GM12878 (cell line): ENCODE results near the gene FSD1L.

Source experiments
- CBX5 ChIP-seq: sonication (generic); IDR thresholded peaks from 2 replicates; pipeline ENCODE4 v1.6.1; 2016; ENCODE audit warnings: low read depth, moderate library complexity, mild to moderate bottlenecking, inconsistent platforms
- CREB1 ChIP-seq: IDR thresholded peaks from 2 replicates; pipeline ENCODE4 v1.6.1; 2012; ENCODE audit warnings: low read depth, mild to moderate bottlenecking, inconsistent platforms
- CTCF ChIP-seq, 3 experiments: IDR thresholded peaks in 2 of 3; conservative IDR thresholded peaks in 1 of 3; 2 replicates each; pipeline ENCODE4 v1.5.1; 2011; ENCODE audit warnings: low read depth in 3 of 3, low read length in 3 of 3, mild to moderate bottlenecking in 3 of 3, control low read depth in 2 of 3, moderate library complexity in 2 of 3, inconsistent platforms in 1 of 3, mixed read lengths in 1 of 3; ENCODE audit not compliant: control insufficient read depth in 2 of 3, insufficient read depth in 1 of 3; ENCODE audit errors: extremely low read depth in 1 of 3
- E2F8 ChIP-seq: fragments of 450-650 bp; IDR thresholded peaks from 2 replicates; pipeline ENCODE4 v1.6.1; 2018; ENCODE audit warnings: mild to moderate bottlenecking, low read depth, moderate library complexity; ENCODE audit not compliant: partially characterized antibody
- EP300 ChIP-seq, 2 experiments: fragments of 150-350 bp in 1 of 2; IDR thresholded peaks; 2 replicates each; pipeline ENCODE4 v1.6.1; 2011 to 2012; ENCODE audit warnings: low read depth in 2 of 2, low read length in 2 of 2, borderline replicate concordance in 1 of 2, improper control_type of control experiment in 1 of 2, inconsistent platforms in 1 of 2; ENCODE audit not compliant: control insufficient read depth in 1 of 2
- FOXM1 ChIP-seq: IDR thresholded peaks from 2 replicates; pipeline ENCODE4 v1.6.1; 2012; ENCODE audit warnings: low read depth, mild to moderate bottlenecking, inconsistent platforms, low read length, moderate library complexity
- HDAC6 ChIP-seq: fragments of 200-600 bp; sonication (generic); IDR thresholded peaks from one replicate; pipeline ENCODE4 v1.8.0; 2017; ENCODE audit warnings: antibody characterized with exemption; ENCODE audit not compliant: unreplicated experiment
- PBX3 ChIP-seq: IDR thresholded peaks from 2 replicates; pipeline ENCODE4 v1.6.1; 2011; ENCODE audit warnings: mild to moderate bottlenecking, low read depth, low read length, moderate library complexity; ENCODE audit not compliant: insufficient replicate concordance
- PKNOX1 ChIP-seq: fragments of 450-650 bp; IDR thresholded peaks from 2 replicates; pipeline ENCODE4 v1.6.1; 2016; ENCODE audit warnings: mild to moderate bottlenecking
- RAD51 ChIP-seq: fragments of 450-650 bp; IDR thresholded peaks from 2 replicates; pipeline ENCODE4 v1.6.1; 2016; ENCODE audit warnings: moderate library complexity, mild to moderate bottlenecking, inconsistent platforms
- SIN3A ChIP-seq: IDR thresholded peaks from 2 replicates; pipeline ENCODE4 v1.6.1; 2012; ENCODE audit warnings: low read depth, low read length, improper control_type of control experiment
- TBL1XR1 ChIP-seq: IDR thresholded peaks from 2 replicates; pipeline ENCODE4 v1.6.1; 2012; ENCODE audit warnings: low read depth, low read length, improper control_type of control experiment
- USF2 ChIP-seq: IDR thresholded peaks from 2 replicates; pipeline ENCODE4 v1.6.1; 2011; ENCODE audit warnings: low read depth, low read length, improper control_type of control experiment, borderline replicate concordance
- ZNF207 ChIP-seq: fragments of 450-650 bp; IDR thresholded peaks from 2 replicates; pipeline ENCODE4 v1.6.1; 2014; ENCODE audit warnings: antibody characterized with exemption, mild to moderate bottlenecking, borderline replicate concordance

- TF ChIP-seq EP300 (IDR thresholded peaks at IDR 0.05; ENCODE audit: borderline replicate concordance in 1 of 2, control insufficient read depth in 1 of 2, low read depth in 2 of 2, low read length in 2 of 2) = peak in 1 of 2 experiments; percentile 50; a peak in 1 of 4 replicates
- TF ChIP-seq USF2 = no peak
- TF ChIP-seq HDAC6 = no peak
- no peak for TF ChIP-seq CTCF (IDR thresholded peaks at IDR 0.05 in 2 of 3, conservative IDR thresholded peaks at IDR 0.05 in 1 of 3; ENCODE audit: control insufficient read depth in 2 of 3, extremely low read depth in 1 of 3, insufficient read depth in 1 of 3, low read depth in 3 of 3, low read length in 3 of 3)
- peak; percentile 46; the same call in 1 of the 2 replicates for TF ChIP-seq FOXM1
- no peak for TF ChIP-seq RAD51
- TF ChIP-seq PKNOX1 = no peak
- TF ChIP-seq E2F8 = no peak
- no peak for TF ChIP-seq SIN3A
- no peak for TF ChIP-seq PBX3
- no peak for TF ChIP-seq TBL1XR1
- TF ChIP-seq CBX5 = no peak
- TF ChIP-seq ZNF207 = no peak
- 0 out of 2 replicates have a peak, but pooled peaks have one; percentile 22 for TF ChIP-seq CREB1
Observed at GRCh38 chr9:105500108-105500766, 52.4 kb downstream of the FSD1L start.
